Peyer's patch (tissue), 4 donors: Measurements from ENCODE around the gene MCU. TPM values are rescaled to one million over a fixed set of nuclear protein-coding genes. Genes with fewer than 3 reads are reported as not detected.

Experiments used
- DNase-seq, 3 donors: peaks; one replicate each; pipeline ENCODE4 v3.0.0-alpha.2; 2017 to 2019
- H3K27ac ChIP-seq, 4 donors: fragments of 200-600 bp; sonication (generic); one replicate each; pipeline ENCODE4 v1.5.1; 2016 to 2019
- H3K27me3 ChIP-seq, 2 donors: fragments of 200-600 bp; sonication (generic); one replicate each; pipeline ENCODE4 v1.5.1; 2019
- H3K36me3 ChIP-seq, 3 donors: fragments of 200-600 bp; sonication (generic); one replicate each; pipeline ENCODE4 v1.5.1; 2016 to 2019
- H3K4me1 ChIP-seq, 4 donors: fragments of 200-600 bp; sonication (generic); one replicate each; pipeline ENCODE4 v1.5.1; 2016 to 2019
- H3K4me3 ChIP-seq, 4 donors: fragments of 200-600 bp; sonication (generic); 1 replicate in 3 of 4; 2 replicates in 1 of 4; pipeline ENCODE4 v1.5.1; 2016 to 2019; ENCODE audit warnings: mild to moderate bottlenecking in 1 of 4
- H3K9me3 ChIP-seq, 4 donors: fragments of 200-600 bp; sonication (generic); one replicate each; pipeline ENCODE4 v1.5.1; 2016 to 2019; ENCODE audit warnings: mild to moderate bottlenecking in 1 of 4
- POLR2A ChIP-seq, 2 donors: fragments of 450-650 bp; IDR thresholded peaks; one replicate each; pipeline ENCODE4 v1.5.1; 2017; ENCODE audit warnings: antibody characterized with exemption in 2 of 2, mild to moderate bottlenecking in 2 of 2, moderate library complexity in 2 of 2
- total RNA-seq, 4 donors: library from RNA; depleted of rRNA; stranded (reverse); fragments of >200 nt; gene quantifications; one replicate each; pipeline ENCODE4 v1.1.0, GENCODE V29; 2016
- TF ChIP-seq, protein P1 (sequence below), 6 experiments: fragments of 450-650 bp in 4 of 6; fragments of 200-600 bp in 2 of 6; sonication (generic) in 1 of 6; IDR thresholded peaks; one replicate each; pipeline ENCODE4 v1.5.1; 2017 to 2019; ENCODE audit warnings: antibody characterized with exemption in 6 of 6, mild to moderate bottlenecking in 3 of 6, moderate library complexity in 1 of 6

The MCU gene
- total RNA-seq, 4 donors from 2014 or later, result 44.6 to 65.8 (median 52.9) TPM

DNA sequence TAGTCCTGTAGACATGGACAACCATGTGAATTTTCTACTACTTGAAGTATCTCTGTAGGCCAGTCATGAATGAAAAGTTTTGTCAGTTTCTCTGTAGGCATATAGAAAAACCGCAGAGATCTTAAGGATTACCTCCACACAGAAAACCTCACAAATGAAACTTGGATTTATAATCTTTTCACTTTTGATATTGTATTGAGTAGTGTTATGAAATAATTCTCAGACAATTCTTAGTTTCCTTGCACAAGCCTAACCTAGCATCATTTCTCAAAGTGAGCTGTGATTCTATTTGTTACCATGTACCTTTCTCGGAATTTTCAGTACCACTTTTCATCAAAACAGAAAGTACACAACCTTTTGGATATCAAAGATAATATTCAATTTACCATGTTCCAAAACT lies 150.2 kb downstream of the MCU start:
- Histone ChIP-seq H3K27ac (no peak overlapping the region), H3K9me3 (no peaks in the 10 kb centered on the region), H3K36me3 (no peaks in the 10 kb centered on the region), H3K27me3 (no peaks in the 10 kb centered on the region), H3K4me3 (no peak overlapping the region), H3K4me1 (no peaks in the 10 kb centered on the region)
- DNase-seq, result no peak
- TF ChIP-seq, protein P1, sequence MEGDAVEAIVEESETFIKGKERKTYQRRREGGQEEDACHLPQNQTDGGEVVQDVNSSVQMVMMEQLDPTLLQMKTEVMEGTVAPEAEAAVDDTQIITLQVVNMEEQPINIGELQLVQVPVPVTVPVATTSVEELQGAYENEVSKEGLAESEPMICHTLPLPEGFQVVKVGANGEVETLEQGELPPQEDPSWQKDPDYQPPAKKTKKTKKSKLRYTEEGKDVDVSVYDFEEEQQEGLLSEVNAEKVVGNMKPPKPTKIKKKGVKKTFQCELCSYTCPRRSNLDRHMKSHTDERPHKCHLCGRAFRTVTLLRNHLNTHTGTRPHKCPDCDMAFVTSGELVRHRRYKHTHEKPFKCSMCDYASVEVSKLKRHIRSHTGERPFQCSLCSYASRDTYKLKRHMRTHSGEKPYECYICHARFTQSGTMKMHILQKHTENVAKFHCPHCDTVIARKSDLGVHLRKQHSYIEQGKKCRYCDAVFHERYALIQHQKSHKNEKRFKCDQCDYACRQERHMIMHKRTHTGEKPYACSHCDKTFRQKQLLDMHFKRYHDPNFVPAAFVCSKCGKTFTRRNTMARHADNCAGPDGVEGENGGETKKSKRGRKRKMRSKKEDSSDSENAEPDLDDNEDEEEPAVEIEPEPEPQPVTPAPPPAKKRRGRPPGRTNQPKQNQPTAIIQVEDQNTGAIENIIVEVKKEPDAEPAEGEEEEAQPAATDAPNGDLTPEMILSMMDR (IDR thresholded peaks at IDR 0.05), result no peak

DNA sequence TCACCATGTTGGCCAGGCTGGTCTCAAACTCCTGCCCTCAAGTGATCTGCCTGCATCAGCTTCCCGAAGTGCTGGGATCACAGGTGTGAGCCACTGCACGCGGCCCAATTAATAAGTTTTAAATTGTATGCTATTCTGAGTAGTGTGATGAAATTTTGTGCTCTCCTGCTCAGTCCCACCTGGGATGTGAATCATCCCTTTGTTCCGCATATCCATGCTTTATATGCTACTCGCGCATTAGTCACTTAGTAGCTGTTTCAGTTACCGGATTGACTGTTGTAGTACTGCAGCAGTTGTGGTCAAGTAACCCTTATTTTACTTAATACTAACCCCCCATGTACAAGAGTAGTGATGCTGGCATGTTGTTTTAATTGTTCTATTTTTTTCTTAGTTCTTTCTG lies 154.3 kb downstream of the MCU start:
- Histone ChIP-seq H3K4me3 (no peak overlapping the region), H3K36me3 (no peaks in the 10 kb centered on the region), H3K9me3 (no peaks in the 10 kb centered on the region), H3K4me1 (no peaks in the 10 kb centered on the region), H3K27ac (no peak overlapping the region), H3K27me3 (no peaks in the 10 kb centered on the region)
- no peak for DNase-seq
- TF ChIP-seq POLR2A (IDR thresholded peaks at IDR 0.05), result no peak

DNA sequence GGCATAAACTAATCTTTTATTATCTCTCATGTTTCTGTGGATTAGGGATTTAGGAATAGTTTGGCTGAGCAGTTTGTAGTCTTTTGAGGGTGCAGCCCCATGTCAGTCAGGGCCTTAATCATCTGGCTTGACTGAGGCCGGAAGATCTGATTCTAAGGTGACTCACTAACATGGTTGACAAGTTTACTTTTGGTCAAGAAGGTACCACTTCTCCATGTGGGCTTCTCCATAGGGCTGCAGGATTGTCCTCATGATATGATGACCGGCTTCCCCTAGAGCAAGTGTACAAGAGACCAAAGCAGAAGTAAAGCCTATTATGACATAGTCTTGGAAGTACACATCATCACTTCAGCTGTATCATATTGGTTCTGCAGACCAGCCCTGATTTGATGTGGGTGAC lies 155.7 kb downstream of the MCU start:
- TF ChIP-seq, protein P1 (IDR thresholded peaks at IDR 0.05), result no peak
- TF ChIP-seq POLR2A (IDR thresholded peaks at IDR 0.05), result no peak
- Histone ChIP-seq H3K4me3 (no peak overlapping the region), H3K36me3 (no peaks in the 10 kb centered on the region), H3K27me3 (no peaks in the 10 kb centered on the region), H3K9me3 (no peaks in the 10 kb centered on the region), H3K4me1 (no peaks in the 10 kb centered on the region), H3K27ac (no peak overlapping the region)
- DNase-seq, result no peak

DNA sequence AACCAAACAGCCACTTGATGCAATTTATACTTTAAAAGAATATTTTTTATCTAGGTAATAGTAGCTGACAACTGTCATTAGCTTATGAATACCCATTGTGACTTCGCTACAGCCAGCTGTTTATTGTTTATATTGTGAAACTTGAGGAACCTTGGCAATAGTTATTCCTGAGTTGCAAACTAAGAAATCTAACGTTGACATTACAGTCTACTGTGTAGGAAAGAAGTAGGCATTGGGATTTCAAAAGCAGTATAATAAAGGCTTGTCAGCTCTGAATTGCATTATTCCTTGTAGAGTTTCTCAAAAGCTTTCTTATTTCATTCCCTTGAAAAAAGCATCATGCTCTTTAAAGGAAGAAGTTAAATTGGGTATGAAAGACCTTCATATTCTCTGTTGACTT lies 158.9 kb downstream of the MCU start:
- Histone ChIP-seq H3K27me3 (no peaks in the 10 kb centered on the region), H3K4me1 (no peaks in the 10 kb centered on the region), H3K4me3 (no peak overlapping the region), H3K36me3 (no peaks in the 10 kb centered on the region), H3K9me3 (no peaks in the 10 kb centered on the region), H3K27ac (no peak overlapping the region)
- no peak for TF ChIP-seq POLR2A (IDR thresholded peaks at IDR 0.05)
- TF ChIP-seq, protein P1 (IDR thresholded peaks at IDR 0.05), result no peak
- DNase-seq, result no peak

DNA sequence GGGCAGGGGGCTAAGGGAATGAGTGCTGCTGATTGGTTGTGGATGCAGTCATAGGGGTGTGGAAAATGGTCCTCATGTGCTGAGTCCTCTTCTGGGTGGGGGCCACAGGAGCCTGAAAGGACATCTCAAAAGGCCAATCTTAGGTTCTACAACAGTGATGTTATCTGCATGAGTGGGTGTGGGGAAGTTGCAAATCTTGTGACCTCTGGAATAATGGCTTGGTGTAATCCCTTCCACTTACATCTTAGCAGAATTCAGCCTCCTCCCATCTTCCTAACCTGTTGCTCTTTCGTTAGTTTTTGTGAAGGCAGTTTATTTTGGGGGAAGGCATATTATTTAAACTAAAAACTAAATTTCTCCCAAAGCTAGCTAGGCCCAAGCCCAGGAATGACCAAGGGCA lies 159.6 kb downstream of the MCU start:
- Histone ChIP-seq H3K9me3 (no peaks in the 10 kb centered on the region), H3K4me1 (no peaks in the 10 kb centered on the region), H3K36me3 (no peaks in the 10 kb centered on the region), H3K27ac (no peak overlapping the region), H3K27me3 (no peaks in the 10 kb centered on the region), H3K4me3 (no peak overlapping the region)
- no peak for DNase-seq
- TF ChIP-seq, protein P1 (IDR thresholded peaks at IDR 0.05), result no peak
- TF ChIP-seq POLR2A (IDR thresholded peaks at IDR 0.05), result no peak

DNA sequence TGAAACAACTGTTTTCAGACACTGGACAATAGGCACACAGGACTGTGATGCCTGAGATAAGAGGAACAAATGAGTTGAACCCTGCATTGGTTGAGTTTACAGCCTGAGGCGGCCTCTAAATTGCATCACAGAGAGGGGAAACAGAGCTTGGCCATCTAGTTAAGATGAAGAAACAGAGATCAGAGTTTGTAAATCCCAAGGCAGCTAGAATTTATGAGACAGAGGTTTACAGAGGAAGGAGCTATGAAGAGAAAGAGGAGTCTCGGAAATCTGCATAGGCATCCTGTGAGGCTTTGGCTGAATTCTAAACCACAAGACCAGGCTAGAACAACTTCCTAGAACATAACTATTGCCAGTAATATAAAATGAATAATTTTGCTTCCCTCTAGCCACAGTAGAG lies 160.6 kb downstream of the MCU start:
- no peak for TF ChIP-seq POLR2A (IDR thresholded peaks at IDR 0.05)
- TF ChIP-seq, protein P1 (IDR thresholded peaks at IDR 0.05), result no peak
- H3K27ac ChIP-seq, result no peak overlapping the region
- no peaks in the 10 kb centered on the region for H3K36me3 ChIP-seq
- no peaks in the 10 kb centered on the region for H3K4me1 ChIP-seq
- H3K4me3 ChIP-seq, result no peak overlapping the region
- no peaks in the 10 kb centered on the region for H3K9me3 ChIP-seq
- H3K27me3 ChIP-seq, result no peaks in the 10 kb centered on the region
- no peak for DNase-seq
